GM18870 (cell line): ENCODE data around the gene AHSA1.
A peak's percentile ranks its signal among the peaks of the same experiment; 100 is the strongest.

ENCODE experiments used
- ATAC-seq: cut with Tn5 transposase; IDR thresholded peaks from one replicate; pipeline ENCODE4 v1.9.1; 2021; ENCODE audit warnings: moderate library complexity; ENCODE audit not compliant: unreplicated experiment

Gene AHSA1

DNA sequence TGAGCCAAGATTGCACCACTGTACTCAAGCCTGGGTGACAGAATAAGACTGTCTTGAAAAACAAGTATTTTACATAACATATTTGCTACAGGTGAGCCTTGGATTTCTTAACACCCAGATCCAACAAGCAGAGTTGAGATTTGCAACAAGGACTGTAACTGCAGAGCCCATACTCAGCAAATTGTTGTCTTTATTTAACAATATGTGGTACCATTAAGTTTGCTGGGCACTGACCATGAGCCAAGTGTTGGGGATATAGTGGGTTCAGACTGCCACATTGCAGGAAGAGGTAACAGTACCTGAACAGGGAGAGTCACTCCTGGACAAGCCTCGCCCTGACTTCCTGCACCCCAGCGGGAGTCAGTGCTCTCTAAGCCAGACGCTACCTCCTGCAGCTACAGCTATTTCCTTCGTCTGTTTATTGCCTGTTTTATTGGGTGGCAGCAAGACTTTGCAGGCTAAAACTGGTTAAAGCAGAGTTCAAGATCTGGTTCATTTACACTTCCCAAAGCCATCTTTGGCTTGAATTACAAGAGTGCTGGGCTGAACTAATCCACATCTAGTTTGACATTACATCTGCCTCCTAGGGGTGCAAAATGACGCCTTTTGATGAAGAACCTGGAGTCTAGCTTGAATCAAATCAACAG, 12.5 kb downstream of the AHSA1 start:
- ATAC-seq: no peak

DNA sequence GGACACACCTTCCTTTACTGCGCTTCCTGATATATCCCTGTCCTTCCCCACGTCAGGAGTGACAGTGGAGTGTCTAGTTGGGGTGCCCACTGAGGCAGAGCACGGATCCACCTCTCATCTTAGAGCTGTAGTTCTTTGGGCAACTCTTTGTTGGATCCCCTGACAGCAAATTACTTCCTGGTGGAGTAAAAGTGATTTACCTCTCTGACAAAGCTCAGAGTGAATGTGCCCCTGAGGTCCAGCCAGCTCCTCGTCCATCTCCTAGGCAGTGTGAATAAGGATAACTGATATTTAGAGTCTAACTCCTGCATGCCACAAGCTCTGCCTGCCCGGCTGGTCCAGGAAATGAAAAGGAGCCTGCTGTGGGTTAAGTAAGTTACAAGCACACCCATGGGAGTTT, 16.0 kb downstream of the AHSA1 start:
- ATAC-seq: no peak

- ATAC-seq: no peak
Observed at GRCh38 chr14:77474479-77475177, 16.7 kb downstream of the AHSA1 start.

GRCh38 chr14:77475432-77476115, 17.7 kb downstream of the AHSA1 start:
- no peak for ATAC-seq

GRCh38 chr14:77478029-77478428, 20.1 kb downstream of the AHSA1 start:
- ATAC-seq: no peak

DNA sequence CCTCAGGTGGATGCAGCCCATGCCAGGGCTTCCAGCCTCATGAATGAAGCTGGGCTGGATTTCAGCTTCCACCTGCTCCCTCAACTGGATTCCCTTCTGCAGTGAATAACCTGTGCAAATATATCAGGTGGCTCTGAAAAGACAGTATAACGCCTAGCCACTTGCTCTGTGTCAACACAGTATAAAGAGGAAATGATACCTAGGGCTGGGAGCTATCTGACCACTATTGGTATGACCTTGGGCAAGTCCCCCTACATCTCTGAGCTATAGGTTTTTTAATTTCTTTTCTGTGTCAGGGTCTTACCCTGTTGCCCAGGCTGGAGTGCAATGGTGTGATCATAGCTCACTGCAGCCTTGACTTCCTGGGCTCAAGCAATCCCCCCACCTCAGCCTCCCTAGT, 20.9 kb downstream of the AHSA1 start:
- peak; percentile 89 for ATAC-seq

- no peak for ATAC-seq
Observed at GRCh38 chr14:77482422-77482821, 24.5 kb downstream of the AHSA1 start.

DNA sequence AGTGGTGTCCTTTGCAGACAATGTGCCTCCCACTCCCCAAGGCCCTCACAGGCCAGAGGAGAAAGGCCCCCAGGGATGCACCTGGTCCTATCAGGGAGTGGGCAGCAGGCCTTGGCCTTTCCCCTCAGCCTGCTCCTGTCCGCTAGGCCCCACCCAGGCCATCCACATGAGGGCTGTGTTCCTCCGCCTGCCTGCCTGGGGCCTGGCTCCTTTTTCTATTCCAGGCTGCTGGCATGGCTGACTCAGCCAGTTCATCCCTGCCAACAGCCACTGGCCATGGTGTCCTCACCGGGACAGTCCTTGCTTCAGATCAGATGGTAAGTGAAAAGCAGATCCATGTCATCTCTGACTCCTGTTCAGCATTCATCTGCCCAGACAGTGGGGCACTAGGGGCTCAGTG, 27.4 kb downstream of the AHSA1 start:
- no peak for ATAC-seq

DNA sequence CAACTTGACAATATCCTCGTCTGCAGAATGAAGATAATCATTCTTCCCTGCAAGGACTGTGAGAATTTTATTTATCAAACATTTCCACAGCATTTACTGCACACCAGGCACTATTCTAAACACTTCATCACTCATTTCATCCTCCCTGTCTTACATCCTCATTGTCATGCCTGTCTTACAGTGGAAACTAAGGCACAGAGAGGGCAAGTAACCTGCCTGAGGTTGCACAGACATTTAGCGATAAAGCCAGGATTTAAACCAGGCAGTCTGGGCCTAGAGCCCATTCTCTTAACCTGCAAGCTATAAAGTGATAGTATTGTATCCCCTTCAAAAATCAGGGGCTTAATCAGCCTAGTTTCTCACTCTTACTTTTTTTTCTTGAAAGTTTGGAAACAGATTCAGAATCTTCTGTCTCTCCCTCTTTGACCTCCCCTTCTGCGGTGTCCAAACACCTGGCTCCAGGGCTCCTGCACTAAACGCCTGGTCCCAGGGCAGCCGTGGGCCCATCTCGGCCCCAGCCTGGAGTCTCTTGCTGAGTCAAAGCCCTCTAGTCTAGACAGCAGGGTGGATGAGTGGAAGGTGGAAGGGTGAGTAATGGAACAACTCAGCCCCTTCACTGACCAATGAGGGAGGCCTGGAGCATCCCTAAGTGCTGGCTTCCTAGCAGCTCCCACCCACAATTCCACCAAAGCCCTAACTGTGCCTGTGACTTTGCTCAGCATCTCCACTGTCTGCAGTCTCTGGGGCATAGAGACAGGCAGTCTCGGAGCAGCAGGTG, 28.2 kb downstream of the AHSA1 start:
- ATAC-seq: no peak

DNA sequence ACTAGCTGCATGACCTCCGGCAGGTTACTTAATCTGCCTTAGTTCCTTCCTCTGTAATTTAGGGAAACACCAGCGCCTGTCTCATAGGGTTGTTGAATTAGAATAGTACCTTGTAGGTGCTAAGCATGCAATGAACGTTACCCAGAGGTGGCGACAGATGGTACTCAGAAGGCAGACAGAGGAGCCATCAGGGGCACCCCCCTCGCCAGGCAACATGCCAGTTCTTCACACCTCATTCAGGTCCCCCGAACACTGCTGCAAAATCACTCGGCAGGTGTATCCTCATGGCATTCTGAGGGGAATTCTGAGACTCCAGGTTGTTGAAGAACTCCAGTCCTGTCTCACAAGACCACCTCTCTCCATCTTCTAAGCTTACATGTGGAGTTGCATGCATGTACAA, 30.7 kb downstream of the AHSA1 start:
- no peak for ATAC-seq

- no peak for ATAC-seq
Observed at GRCh38 chr14:77489041-77489440, 31.1 kb downstream of the AHSA1 start.

GRCh38 chr14:77490347-77490986, 32.6 kb downstream of the AHSA1 start:
- ATAC-seq: no peak

- ATAC-seq: no peak
Observed at GRCh38 chr14:77491056-77491455, 33.2 kb downstream of the AHSA1 start.

DNA sequence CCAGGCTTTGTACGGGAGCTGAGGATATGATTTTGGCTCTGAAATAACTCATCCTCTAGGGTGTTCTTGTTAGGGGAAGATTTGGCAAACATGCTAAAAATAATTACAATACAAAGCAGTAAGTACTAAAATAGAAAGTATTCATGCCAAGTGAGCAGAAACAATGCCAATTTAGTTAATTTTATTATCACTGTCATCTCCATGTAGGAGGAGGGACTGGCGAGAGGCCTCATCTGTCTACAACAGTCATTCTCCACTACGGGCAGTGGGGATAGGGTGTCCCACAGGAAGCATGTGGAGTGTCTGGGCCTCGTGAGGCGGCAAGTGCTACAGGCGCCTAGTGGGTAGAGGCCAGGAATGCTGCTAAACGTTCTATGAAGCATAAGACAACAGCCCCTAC, 37.4 kb downstream of the AHSA1 start:
- ATAC-seq: no peak

GRCh38 chr14:77498120-77498979, 40.5 kb downstream of the AHSA1 start, which contains the start of gene ISM2:
TSS of gene ISM2 (minus strand) at chr14:77498816. CDS start at chr14:77498793, 23 bp downstream.
- ATAC-seq: no peak

DNA sequence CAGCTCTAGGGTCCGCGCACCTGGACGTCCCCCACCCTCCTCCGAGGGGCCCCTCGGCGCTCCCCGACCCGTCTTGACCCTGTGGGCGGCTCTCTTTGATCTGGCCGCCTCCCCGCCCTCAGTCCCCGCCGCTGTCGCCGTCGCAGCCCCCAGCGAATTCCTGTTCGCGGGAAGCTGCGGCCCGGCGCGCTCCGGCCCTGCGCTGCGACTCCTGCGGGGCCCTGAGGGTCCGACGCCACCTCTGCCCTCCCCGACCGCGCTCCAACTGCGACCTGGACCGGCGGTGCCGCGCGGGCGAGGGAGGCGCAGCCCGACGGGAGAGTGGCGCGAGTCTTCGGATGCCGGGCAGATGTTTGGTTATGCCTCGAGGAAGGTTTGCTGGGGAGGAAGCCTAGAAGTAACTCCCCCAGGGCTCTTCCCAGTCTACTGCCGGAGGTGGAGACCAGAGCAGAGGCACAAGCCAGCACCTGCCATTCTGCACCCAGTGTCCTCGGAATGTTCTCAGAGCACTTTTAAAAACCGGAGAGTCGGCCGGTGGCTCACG, 41.2 kb downstream of the AHSA1 start:
- ATAC-seq: no peak

DNA sequence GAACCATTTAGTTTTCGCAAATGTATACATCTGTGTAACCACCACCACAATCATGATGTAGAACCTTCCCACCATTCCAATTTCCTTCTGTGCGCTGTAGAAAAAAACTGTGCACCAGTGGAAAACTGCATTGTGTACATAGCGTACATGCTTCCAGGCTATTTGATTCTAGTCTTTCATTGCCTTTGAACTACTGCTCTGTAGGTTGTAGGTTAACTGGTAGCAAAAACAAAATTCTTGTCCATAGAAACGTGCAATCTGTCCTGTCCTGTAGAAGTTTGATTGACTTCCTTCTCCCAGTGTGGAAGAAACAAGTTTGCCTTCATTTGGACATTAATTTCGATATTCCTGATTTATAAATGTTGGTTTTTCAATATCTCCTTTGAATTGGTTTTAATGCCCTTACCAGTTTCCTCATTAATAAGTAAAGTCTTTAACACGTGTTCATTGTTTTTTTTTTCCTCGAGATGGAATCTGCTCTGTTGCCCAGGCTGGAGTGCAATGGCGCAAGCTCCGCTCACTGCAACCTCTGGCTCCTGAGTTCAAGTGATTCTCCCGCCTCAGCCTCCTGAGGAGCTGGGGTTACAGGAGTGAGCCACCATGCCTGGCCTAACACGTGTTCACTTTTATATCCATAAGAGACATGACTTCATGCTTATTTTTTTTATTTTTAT, 44.4 kb downstream of the AHSA1 start:
- ATAC-seq: no peak

GRCh38 chr14:77503138-77503537, 45.2 kb downstream of the AHSA1 start:
- no peak for ATAC-seq

GRCh38 chr14:77505031-77505430, 47.1 kb downstream of the AHSA1 start:
- ATAC-seq: no peak
